ENCODE results near the gene CEP83.

Gene CEP83

GRCh38 chr12:94284046-94284445, 175.6 kb downstream of the CEP83 start:
- H3K4me3 ChIP-seq (ENCODE audit: low read depth, low read length) = no peak overlapping the region
- no peak for TF ChIP-seq CTCF (IDR thresholded peaks at IDR 0.05; ENCODE audit: borderline replicate concordance, insufficient read depth, low read depth, low read length)

GRCh38 chr12:94282675-94283074, 177.0 kb downstream of the CEP83 start:
- H3K4me3 ChIP-seq (ENCODE audit: low read depth, low read length) = no peak overlapping the region
- no peak for TF ChIP-seq CTCF (IDR thresholded peaks at IDR 0.05; ENCODE audit: borderline replicate concordance, insufficient read depth, low read depth, low read length)

GRCh38 chr12:94280063-94280462, 179.6 kb downstream of the CEP83 start:
- no peak for TF ChIP-seq CTCF (IDR thresholded peaks at IDR 0.05; ENCODE audit: borderline replicate concordance, insufficient read depth, low read depth, low read length)
- no peak overlapping the region for H3K4me3 ChIP-seq (ENCODE audit: low read depth, low read length)

- no peak overlapping the region for H3K4me3 ChIP-seq (ENCODE audit: low read depth, low read length)
- TF ChIP-seq CTCF (IDR thresholded peaks at IDR 0.05; ENCODE audit: borderline replicate concordance, insufficient read depth, low read depth, low read length) = no peak
Observed at GRCh38 chr12:94277426-94278000, 182.2 kb downstream of the CEP83 start.

GRCh38 chr12:94276725-94277124, 182.9 kb downstream of the CEP83 start:
- TF ChIP-seq CTCF (IDR thresholded peaks at IDR 0.05; ENCODE audit: borderline replicate concordance, insufficient read depth, low read depth, low read length) = no peak
- no peak overlapping the region for H3K4me3 ChIP-seq (ENCODE audit: low read depth, low read length)

GRCh38 chr12:94273272-94273671, 186.4 kb downstream of the CEP83 start:
- H3K4me3 ChIP-seq (ENCODE audit: low read depth, low read length) = no peak overlapping the region
- TF ChIP-seq CTCF (IDR thresholded peaks at IDR 0.05; ENCODE audit: borderline replicate concordance, insufficient read depth, low read depth, low read length) = no peak

GRCh38 chr12:94272280-94272679, 187.4 kb downstream of the CEP83 start:
- no peak for TF ChIP-seq CTCF (IDR thresholded peaks at IDR 0.05; ENCODE audit: borderline replicate concordance, insufficient read depth, low read depth, low read length)
- H3K4me3 ChIP-seq (ENCODE audit: low read depth, low read length) = no peak overlapping the region

All from GM12875 (cell line).